ENCODE measurements around the gene SLC6A6. TPM values are rescaled to one million over a fixed set of nuclear protein-coding genes. Genes with fewer than 3 reads are reported as not detected.

The SLC6A6 gene
- total RNA-seq, 6 experiments from 2014 or later, result 1.5 to 8.2 (median 4.1) TPM

DNA sequence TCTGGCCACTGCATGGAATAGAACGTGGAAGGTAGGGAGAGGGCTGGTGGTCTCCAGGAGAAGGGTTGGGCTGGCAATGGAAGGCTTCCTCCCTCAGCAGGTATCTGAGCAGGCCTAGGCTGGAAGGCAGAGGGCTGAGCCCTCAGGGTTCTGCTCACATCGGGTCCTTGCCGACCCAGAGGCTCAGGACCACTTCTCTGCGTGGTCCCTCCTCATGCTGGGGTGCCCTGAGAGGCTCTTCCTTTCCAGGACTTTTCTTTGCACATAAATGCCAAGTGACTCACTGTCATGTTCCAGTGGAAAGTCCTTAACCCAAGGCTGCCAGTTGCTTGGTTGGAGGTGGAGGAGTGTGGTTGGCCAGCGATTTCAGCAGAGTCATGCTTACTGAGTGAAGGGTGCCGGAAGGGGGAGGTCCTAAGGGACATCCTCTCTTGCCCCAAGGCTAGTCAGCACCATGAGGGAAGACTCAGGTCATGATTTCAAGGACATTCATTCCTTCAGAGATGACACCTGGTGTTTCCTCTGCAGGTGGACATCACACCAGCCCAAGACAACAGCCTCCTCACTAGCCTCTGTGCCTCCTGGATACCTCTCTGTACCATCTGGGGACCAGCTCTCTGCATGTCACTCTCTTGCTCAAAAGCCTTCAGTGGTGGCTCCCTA, 8.2 kb downstream of the SLC6A6 start:
- Histone ChIP-seq H3K27ac (no peak overlapping the region), H3K27me3 (peaks cover 0 to 7% of the 10 kb centered on the region in 2 donors), H3K4me3 (no peak overlapping the region), H3K9me3 (no peaks in the 10 kb centered on the region), H3K36me3 (no peaks in the 10 kb centered on the region), H3K4me1 (no peaks in the 10 kb centered on the region)
- no peak for DNase-seq
- intact Hi-C loops (cut with DNase I), result no loop called here
- 67% methylated on average over 1 of the region's 6 CpGs for WGBS (ENCODE audit: insufficient coverage, low coverage, low lambda C conversion rate, missing lambda C conversion rate)
- TF ChIP-seq, protein P1, sequence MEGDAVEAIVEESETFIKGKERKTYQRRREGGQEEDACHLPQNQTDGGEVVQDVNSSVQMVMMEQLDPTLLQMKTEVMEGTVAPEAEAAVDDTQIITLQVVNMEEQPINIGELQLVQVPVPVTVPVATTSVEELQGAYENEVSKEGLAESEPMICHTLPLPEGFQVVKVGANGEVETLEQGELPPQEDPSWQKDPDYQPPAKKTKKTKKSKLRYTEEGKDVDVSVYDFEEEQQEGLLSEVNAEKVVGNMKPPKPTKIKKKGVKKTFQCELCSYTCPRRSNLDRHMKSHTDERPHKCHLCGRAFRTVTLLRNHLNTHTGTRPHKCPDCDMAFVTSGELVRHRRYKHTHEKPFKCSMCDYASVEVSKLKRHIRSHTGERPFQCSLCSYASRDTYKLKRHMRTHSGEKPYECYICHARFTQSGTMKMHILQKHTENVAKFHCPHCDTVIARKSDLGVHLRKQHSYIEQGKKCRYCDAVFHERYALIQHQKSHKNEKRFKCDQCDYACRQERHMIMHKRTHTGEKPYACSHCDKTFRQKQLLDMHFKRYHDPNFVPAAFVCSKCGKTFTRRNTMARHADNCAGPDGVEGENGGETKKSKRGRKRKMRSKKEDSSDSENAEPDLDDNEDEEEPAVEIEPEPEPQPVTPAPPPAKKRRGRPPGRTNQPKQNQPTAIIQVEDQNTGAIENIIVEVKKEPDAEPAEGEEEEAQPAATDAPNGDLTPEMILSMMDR (IDR thresholded peaks at IDR 0.05), result no peak
- no peak for TF ChIP-seq POLR2A (IDR thresholded peaks at IDR 0.05)
- peak; percentile 44 to 82 (median 71) for ATAC-seq

DNA sequence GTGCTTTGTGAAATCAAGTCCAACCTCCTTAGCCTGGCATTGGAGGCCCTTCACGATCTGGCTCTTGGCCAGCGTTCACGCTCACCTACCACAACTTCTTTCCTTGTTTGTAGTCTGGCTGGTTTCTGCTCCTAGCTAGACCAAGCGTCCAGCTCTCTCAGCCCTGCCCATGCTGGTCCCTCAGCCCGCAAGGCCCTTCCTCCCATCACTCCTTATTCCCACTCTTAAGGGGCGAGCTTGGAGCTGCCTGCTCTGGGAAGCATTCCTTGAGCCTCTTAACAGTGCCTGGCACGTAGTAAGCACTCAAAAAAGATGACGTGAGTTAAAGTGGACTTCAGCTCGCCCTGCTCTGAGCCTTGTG, 8.7 kb downstream of the SLC6A6 start:
- no peak overlapping the region for H3K27ac ChIP-seq
- H3K9me3 ChIP-seq, result no peaks in the 10 kb centered on the region
- no peak for TF ChIP-seq POLR2A (IDR thresholded peaks at IDR 0.05)
- TF ChIP-seq, protein P1 (IDR thresholded peaks at IDR 0.05), result no peak
- ATAC-seq (peak in 1 of 4 donors; percentile 5), DNase-seq (no peak)
- intact Hi-C loops (cut with DNase I), result no loop called here
- peaks cover 0 to 7% of the 10 kb centered on the region in 2 donors for H3K27me3 ChIP-seq
- WGBS (ENCODE audit: insufficient coverage, low coverage, low lambda C conversion rate, missing lambda C conversion rate), result 87% methylated on average over 8 of the region's 9 CpGs
- no peak overlapping the region for H3K4me3 ChIP-seq
- no peaks in the 10 kb centered on the region for H3K36me3 ChIP-seq
- H3K4me1 ChIP-seq, result no peaks in the 10 kb centered on the region

DNA sequence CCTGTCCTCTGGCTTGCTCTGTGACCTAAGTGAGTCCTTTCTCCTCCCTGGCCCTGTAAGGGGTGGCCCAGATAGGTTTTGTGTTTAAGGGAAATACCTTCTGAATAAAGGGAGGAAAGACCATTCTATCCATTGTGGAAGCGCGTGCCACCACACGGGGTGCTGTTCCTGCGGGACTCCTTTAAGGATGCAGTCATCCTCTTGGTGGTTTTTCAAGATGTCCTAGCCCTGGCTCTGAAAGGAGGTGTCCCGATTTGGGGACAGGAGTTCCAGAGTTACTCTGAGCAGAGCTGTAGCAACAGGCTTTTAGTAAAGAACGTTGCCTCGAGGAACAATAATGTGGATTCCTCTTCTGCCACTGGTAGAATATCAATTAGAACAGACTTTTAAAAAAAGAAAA, 9.6 kb downstream of the SLC6A6 start:
- no peaks in the 10 kb centered on the region for H3K36me3 ChIP-seq
- intact Hi-C loops (cut with DNase I), result no loop called here
- no peak for TF ChIP-seq POLR2A (IDR thresholded peaks at IDR 0.05)
- TF ChIP-seq, protein P1 (IDR thresholded peaks at IDR 0.05), result no peak
- H3K4me3 ChIP-seq, result no peak overlapping the region
- no peaks in the 10 kb centered on the region for H3K9me3 ChIP-seq
- no peak for ATAC-seq
- H3K27me3 ChIP-seq, result peaks cover 0 to 7% of the 10 kb centered on the region in 2 donors
- WGBS (ENCODE audit: insufficient coverage, low coverage, low lambda C conversion rate, missing lambda C conversion rate), result 79% methylated on average over 5 of the region's 7 CpGs
- H3K27ac ChIP-seq, result no peak overlapping the region
- H3K4me1 ChIP-seq, result no peaks in the 10 kb centered on the region
- no peak for DNase-seq

DNA sequence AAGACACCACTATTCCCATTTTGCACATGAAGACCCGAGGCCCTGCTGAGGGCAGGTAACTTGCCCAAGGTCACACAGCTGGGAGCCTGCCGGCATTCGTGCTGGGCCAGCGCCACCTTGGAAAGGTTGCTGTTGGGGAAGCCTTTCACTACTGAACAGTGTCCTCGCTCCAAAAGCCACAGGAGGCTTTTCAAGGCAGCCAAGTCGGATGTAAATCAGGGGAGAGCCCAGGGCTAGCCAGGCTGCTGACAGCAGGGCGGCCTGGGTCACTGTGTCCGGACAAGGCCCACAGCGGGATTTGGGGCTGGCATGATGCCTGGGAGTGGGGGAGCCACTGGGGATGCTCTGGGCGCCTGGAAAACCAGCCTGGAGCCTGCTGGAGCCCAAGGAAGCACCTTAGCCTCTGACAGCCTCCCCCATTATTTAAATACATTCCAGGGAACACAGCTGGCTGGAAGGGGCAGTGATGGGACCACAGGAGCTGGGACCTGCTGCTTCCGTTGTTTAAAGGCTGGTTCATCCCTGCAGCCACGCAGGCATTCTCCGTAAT, 10.5 kb downstream of the SLC6A6 start:
- no peak for ATAC-seq
- DNase-seq, result no peak
- Histone ChIP-seq H3K9me3 (no peaks in the 10 kb centered on the region), H3K27ac (no peak overlapping the region), H3K4me1 (no peaks in the 10 kb centered on the region), H3K27me3 (peaks cover 0 to 8% of the 10 kb centered on the region in 2 donors), H3K4me3 (no peak overlapping the region), H3K36me3 (no peaks in the 10 kb centered on the region)
- intact Hi-C loops (cut with DNase I), result no loop called here
- 67% methylated on average over 7 of the region's 13 CpGs for WGBS (ENCODE audit: insufficient coverage, low coverage, low lambda C conversion rate, missing lambda C conversion rate)
- TF ChIP-seq, protein P1 (IDR thresholded peaks at IDR 0.05), result no peak
- TF ChIP-seq POLR2A (IDR thresholded peaks at IDR 0.05), result no peak
